Stimulated activated CD4-positive, alpha-beta T cell treated with anti-CD3 and anti-CD28 coated beads, Interleukin-2, amount 100 ng/mL, for 48 hours (primary cell): Measurements from ENCODE around the gene DNAJB14.

ENCODE experiments used
- DNase-seq, 2 donors: peaks; one replicate each; pipeline ENCODE4 v3.0.0-alpha.2; 2020

DNAJB14 gene

DNA sequence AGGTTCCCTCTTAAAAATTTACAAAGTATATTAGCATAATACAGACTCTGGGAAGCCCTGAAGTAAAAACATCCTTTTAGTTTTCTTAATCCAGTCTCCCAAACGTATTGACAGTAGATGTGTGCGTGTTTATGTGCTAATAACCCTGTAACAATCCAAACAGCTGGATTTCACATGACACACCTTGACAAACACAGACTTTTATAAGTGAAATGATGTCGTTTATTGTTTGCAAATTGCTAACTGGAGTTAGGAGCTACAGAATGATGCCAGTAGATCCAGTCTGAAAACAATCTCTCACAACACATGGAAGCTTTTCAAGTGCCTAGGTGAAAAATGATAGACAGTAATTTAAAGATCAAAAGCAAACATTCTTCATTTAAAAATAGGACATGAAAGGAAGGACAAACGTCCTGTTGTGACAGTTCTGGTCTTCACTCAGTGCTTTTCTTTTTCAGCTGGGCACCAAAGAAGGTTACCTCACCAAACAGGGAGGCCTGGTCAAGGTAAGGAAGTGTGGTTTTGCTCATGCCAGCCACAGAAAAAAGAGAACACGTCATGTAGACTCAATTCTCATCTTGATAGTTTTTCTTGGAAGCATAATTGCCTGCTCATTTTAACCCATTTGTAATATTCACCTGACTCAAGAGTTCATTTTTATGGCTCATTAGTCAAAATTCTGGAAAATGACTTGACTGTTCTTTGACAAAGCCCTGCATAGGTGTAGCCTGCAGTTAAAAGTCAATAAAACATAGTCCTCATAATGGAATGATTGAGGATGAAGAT lies 85.1 kb downstream of the DNAJB14 start:
- no peak for DNase-seq

DNA sequence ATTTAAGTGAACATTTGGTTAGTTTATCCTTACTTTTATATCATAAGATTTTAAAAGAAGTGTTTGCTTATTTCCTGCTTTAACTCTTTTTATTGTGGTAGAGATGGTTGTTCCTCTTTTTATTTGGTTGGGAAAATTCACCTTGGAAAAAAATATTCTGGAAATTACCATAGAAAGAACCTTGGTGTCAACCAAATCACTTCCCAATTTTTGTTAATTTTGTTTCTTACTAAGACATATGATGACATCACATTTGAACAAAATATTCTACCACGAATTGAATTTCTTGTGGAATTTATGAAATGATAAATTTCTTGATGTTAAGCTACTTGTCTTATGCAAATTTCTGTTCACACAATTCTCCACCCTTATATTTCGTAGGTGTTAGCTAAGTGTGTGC lies 85.9 kb downstream of the DNAJB14 start:
- DNase-seq: no peak

DNA sequence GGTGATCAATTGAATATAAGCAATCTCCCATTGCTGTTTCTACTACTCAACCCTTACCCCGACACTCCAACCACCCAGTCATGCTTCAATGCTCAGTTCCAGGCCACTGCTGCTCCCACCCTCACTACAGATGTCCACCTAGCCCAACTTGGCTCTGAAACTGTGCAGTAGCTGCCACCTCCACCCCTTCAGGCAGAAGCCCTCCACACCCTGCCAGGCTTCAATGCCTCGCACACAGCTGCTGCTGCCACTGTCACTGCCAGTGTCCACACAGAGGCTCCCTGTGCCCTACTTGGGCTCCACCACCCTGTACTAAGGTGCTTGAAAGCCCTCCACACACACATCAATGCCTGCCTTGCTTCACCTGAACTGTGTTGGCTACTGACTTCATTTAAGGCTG lies 86.8 kb downstream of the DNAJB14 start:
- DNase-seq: no peak

- DNase-seq: no peak
These were observed 89.1 kb downstream of the DNAJB14 start for GRCh38 chr4:99857307-99857706.

DNA sequence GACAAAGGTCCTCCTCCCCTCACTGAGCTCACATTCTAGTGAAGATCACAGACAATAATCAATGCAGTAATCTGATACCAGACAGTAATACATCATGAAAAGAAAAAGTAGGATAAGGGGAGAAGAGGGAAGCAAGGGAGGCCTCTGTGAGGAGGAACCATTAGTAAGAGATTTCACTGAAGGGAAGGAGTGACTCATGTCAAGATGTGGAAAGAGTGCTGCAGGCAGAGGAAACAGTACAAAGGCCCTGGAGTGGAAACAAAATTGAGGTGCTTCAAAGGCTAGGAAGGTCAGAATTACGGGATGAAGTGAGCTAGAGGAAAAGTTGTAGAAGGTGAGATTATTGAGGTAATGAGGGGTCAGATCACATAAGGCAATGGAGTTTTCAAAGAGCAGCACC lies 90.3 kb downstream of the DNAJB14 start:
- DNase-seq: no peak

GRCh38 chr4:99855678-99856077 lies 90.7 kb downstream of the DNAJB14 start:
- no peak for DNase-seq

GRCh38 chr4:99853999-99854398 lies 92.4 kb downstream of the DNAJB14 start:
- no peak for DNase-seq

DNA sequence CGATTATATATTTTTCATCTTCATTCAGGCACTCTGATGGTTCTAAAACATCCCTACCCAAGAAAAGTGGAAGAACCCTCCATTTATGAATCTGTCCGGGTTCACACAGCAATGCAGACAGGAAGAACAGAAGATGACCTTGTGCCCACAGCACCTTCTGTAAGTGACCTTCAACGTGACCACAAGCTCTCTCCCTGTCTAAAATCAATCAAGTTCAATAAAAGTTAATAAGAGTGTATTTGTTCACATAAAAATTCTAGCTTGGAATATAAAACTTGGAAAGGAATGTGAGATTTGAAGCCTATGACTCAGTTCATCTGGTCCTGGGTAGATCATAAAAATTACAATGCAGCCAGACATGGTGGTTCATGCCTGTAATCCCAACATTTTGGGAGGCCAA lies 93.2 kb downstream of the DNAJB14 start:
- no peak for DNase-seq

- DNase-seq: no peak
These were observed 94.1 kb downstream of the DNAJB14 start for GRCh38 chr4:99852199-99852749.

DNA sequence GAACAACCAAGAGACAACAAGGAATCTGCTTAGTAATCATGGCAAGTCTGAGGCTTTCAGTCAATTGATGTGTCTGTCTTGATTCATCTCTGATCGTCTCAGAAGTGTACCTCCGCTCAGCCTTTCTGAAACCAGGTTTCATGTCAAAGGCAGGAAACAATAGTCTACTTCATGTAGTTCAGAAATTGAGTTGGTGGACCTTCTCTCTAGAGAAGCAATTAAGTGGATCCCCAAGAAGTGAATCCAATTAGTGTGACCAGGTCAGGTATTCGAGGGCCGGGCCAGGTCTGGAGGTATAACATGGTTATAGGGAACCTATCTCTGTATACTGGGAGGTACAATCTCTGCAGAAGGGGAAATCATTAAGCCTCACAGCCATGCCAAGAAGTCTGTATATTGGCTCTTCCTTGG lies 97.8 kb downstream of the DNAJB14 start:
- no peak for DNase-seq

DNA sequence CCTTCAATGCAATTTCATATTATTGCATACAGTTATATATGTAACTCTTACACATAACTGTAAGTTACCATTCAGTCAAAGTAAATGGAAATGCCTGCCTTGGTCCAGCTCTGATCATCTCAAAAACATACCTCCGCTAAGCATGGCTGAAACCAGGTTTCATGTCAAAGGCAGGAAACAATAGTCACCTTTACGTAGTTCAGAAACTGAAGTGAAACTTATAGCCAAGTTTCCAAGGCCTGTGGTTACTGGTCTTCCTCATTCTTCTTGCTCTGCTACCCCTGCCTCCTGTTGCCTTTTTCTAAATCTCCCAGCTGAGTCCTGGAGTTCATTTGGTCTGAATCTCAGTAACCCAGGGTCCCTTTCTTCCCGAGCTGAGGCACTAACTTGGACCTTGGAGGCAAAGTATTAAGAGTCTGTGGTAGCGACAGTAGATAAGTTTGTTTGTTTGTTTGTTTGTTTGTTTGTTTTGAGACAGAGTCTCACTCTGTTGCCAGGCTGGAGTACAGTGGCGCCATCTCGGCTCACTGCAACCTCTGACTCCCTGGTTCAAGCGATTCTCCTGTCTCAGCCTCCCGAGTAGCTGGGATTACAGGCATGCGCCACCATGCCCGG lies 98.9 kb downstream of the DNAJB14 start:
- DNase-seq: no peak

DNA sequence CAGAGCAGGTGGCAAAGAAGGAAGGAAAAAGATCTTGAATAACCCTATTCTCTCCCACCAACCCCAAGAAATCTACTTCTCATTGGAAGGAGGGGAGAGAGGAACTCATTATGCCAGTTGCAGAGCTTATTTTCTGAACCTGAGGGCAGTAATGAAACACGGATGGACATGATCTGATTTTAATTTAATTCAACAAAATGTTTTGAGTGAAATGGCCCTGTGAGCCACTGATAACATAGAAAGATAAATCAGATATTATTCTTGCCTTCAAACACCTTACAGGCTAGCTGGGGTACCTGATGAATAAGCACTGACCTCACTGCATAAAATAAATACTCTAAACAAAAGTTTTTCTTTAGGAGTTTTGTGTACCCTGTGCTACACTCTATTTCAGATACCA lies 99.5 kb downstream of the DNAJB14 start:
- no peak for DNase-seq
